HepG2 (cell line): Measurements from ENCODE around the gene FAM174A. TPM values are rescaled to one million over a fixed set of nuclear protein-coding genes. Genes with fewer than 3 reads are reported as not detected.

Experiments
- ATAC-seq: fragments of 200-7000 bp; cut with Tn5 transposase; 3 replicates; pipeline ENCODE4 v1.9.1; 2020; ENCODE audit warnings: mild to moderate bottlenecking, moderate library complexity
- BruUV-seq: library from RNA; stranded (reverse); fragments of 400-500 nt; replicated peaks from 2 replicates; lab custom pipeline; 2021; lab: Mats Ljungman, UMichigan
- CTCF ChIA-PET: fragments of 300-600 bp; formaldehyde crosslinking; extraction: SDS; loops from one replicate; lab custom pipeline; 2021; ENCODE audit warnings: low total read pairs, inconsistent platforms, low intra/inter-chr PET ratio; lab: Yijun Ruan, JAX
- POLR2A ChIA-PET: fragments of 350-600 bp; sonication (Branson Sonifier 250); formaldehyde crosslinking; loops from one replicate; lab custom pipeline; 2020; ENCODE audit warnings: antibody characterized with exemption, inconsistent platforms; lab: Yijun Ruan, JAX
- DNase-seq: peaks from one replicate; pipeline ENCODE4 v3.0.0-alpha.2; 2015; ENCODE audit warnings: low spot score
- FAIRE-seq: peaks from 3 replicates; lab custom pipeline; 2011; peaks lifted over from hg19 to GRCh38; lab: Jason Lieb, UNC
- H2AFZ ChIP-seq: one replicate; pipeline ENCODE4 v1.6.1; 2011; ENCODE audit warnings: low read length, inconsistent platforms
- H3K27ac ChIP-seq: fragments of 300-600 bp; 3 replicates; pipeline ENCODE4 v1.8.0; 2011; ENCODE audit warnings: mixed run types, mild to moderate bottlenecking, mixed read lengths, low read length, inconsistent platforms; ENCODE audit not compliant: insufficient read depth; ENCODE audit errors: extremely low read length
- H3K27me3 ChIP-seq, 2 experiments: fragments of 200-600 bp in 1 of 2; 2 replicates in 1 of 2; 3 replicates in 1 of 2; pipeline versions ENCODE4 v1.6.0 to v1.8.0; 2011; ENCODE audit warnings: low read length in 2 of 2, mild to moderate bottlenecking in 2 of 2, moderate library complexity in 2 of 2, inconsistent platforms in 1 of 2; ENCODE audit not compliant: insufficient read depth in 2 of 2, control insufficient read depth in 1 of 2
- H3K36me3 ChIP-seq, 2 experiments: fragments of 200-600 bp in 1 of 2; replicated peaks in 1 of 2; 2 replicates in 1 of 2; 3 replicates in 1 of 2; pipeline versions ENCODE4 v1.5.1 to v1.8.0; 2011; ENCODE audit warnings: low read length in 2 of 2, inconsistent platforms in 1 of 2; ENCODE audit not compliant: insufficient read depth in 2 of 2, control insufficient read depth in 1 of 2
- H3K4me1 ChIP-seq: 2 replicates; pipeline ENCODE4 v1.5.1; 2012; ENCODE audit warnings: low read length, inconsistent platforms; ENCODE audit not compliant: insufficient read depth
- H3K4me2 ChIP-seq: 2 replicates; pipeline ENCODE4 v1.6.0; 2011; ENCODE audit warnings: low read depth, low read length, inconsistent platforms
- H3K4me3 ChIP-seq, 3 experiments: fragments of 200-600 bp in 1 of 3; sonication (generic), shearing (Covaris generic) in 1 of 3; replicated peaks in 1 of 3; 2 replicates each; pipeline ENCODE4 v1.5.1; 2011 to 2016; ENCODE audit warnings: low read length in 3 of 3, inconsistent platforms in 2 of 3, low read depth in 2 of 3, mild to moderate bottlenecking in 2 of 3, control low read depth in 1 of 3, mixed read lengths in 1 of 3; ENCODE audit not compliant: insufficient read depth in 1 of 3
- H3K79me2 ChIP-seq: one replicate; pipeline ENCODE4 v1.6.1; 2011; ENCODE audit warnings: low read length, inconsistent platforms; ENCODE audit not compliant: insufficient read depth
- H3K9ac ChIP-seq: 2 replicates; pipeline ENCODE4 v1.6.0; 2011; ENCODE audit warnings: mild to moderate bottlenecking, low read depth, low read length, inconsistent platforms; ENCODE audit not compliant: insufficient read depth
- H3K9me3 ChIP-seq: 2 replicates; pipeline ENCODE4 v1.5.1; 2012; ENCODE audit warnings: mild to moderate bottlenecking, low read length
- H4K20me1 ChIP-seq: 2 replicates; pipeline ENCODE4 v1.6.0; 2011; ENCODE audit warnings: inconsistent platforms, mild to moderate bottlenecking, low read length, moderate library complexity; ENCODE audit not compliant: insufficient read depth
- ATM ChIP-seq: fragments of 450-650 bp; IDR thresholded peaks from 2 replicates; pipeline ENCODE4 v1.7.1; 2017; ENCODE audit warnings: mild to moderate bottlenecking, borderline replicate concordance
- ETV5 ChIP-seq: IDR thresholded peaks from 2 replicates; pipeline ENCODE4 v1.6.1; 2018; ENCODE audit warnings: missing biosample characterization, missing genetic modification reagents, inconsistent platforms, borderline replicate concordance
- GTF2F1 ChIP-seq: fragments of 150-350 bp; IDR thresholded peaks from 2 replicates; pipeline ENCODE4 v1.6.1; 2014; ENCODE audit warnings: low read length
- KDM5B ChIP-seq: sonication (generic); formaldehyde crosslinking; IDR thresholded peaks from 2 replicates; pipeline ENCODE4 v1.4.0; 2020; ENCODE audit warnings: missing genetic modification reagents, mild to moderate bottlenecking, borderline replicate concordance
- MEIS1 ChIP-seq: sonication (generic); formaldehyde crosslinking; IDR thresholded peaks from 2 replicates; pipeline ENCODE4 v1.9.0; 2021; ENCODE audit warnings: mild to moderate bottlenecking, missing genetic modification reagents, moderate library complexity, borderline replicate concordance
- MTA3 ChIP-seq: sonication (generic); formaldehyde crosslinking; IDR thresholded peaks from 2 replicates; pipeline ENCODE4 v1.4.0; 2020; ENCODE audit warnings: missing genetic modification reagents
- PAF1 ChIP-seq: IDR thresholded peaks from 2 replicates; pipeline ENCODE4 v1.6.1; 2016; ENCODE audit warnings: missing genetic modification reagents, missing compliant biosample characterization
- TMF1 ChIP-seq: sonication (generic); formaldehyde crosslinking; IDR thresholded peaks from 2 replicates; pipeline ENCODE4 v1.8.1; 2022; ENCODE audit warnings: low read depth, missing genetic modification reagents
- YEATS2 ChIP-seq: sonication (generic); formaldehyde crosslinking; IDR thresholded peaks from 2 replicates; pipeline ENCODE4 v1.4.0; 2020; ENCODE audit warnings: missing genetic modification reagents, borderline replicate concordance
- ZFX ChIP-seq: sonication (generic); formaldehyde crosslinking; IDR thresholded peaks from 2 replicates; pipeline ENCODE4 v1.4.0; 2020; ENCODE audit warnings: mild to moderate bottlenecking, low read depth, missing genetic modification reagents, moderate library complexity
- ZNF121 ChIP-seq: sonication (generic); formaldehyde crosslinking; IDR thresholded peaks from 2 replicates; pipeline ENCODE4 v1.5.0; 2020; ENCODE audit warnings: mild to moderate bottlenecking, missing genetic modification reagents
- ZNF367 ChIP-seq: sonication (generic); formaldehyde crosslinking; IDR thresholded peaks from 2 replicates; pipeline ENCODE4 v1.4.0; 2020; ENCODE audit warnings: missing genetic modification reagents, borderline replicate concordance
- ZNF546 ChIP-seq: sonication (generic); formaldehyde crosslinking; conservative IDR thresholded peaks from 2 replicates; pipeline ENCODE4 v1.8.1; 2023; ENCODE audit warnings: mild to moderate bottlenecking, missing genetic modification reagents
- ZNF777 ChIP-seq: sonication (generic); formaldehyde crosslinking; IDR thresholded peaks from 2 replicates; pipeline ENCODE4 v1.4.0; 2020; ENCODE audit warnings: missing genetic modification reagents
- WGBS: methylation state at CpG from one replicate; pipeline ENCODE4 v1.1.6; 2017; ENCODE audit warnings: low lambda C conversion rate; 5-methylcytosine and 5-hydroxymethylcytosine counted together
- in situ Hi-C: cut with HindIII; loops from 2 replicates; pipeline ENCODE4 v1.10.0; 2017; ENCODE audit warnings: low pct_unique_long_range_greater_than_20kb; ENCODE audit not compliant: extremely low pct_ligation_motif_present
- intact Hi-C: fragments of 100-400 bp; cut with micrococcal nuclease; formaldehyde crosslinking; loops from one replicate; pipeline ENCODE4 v1.10.0; 2022; ENCODE audit not compliant: unreplicated experiment
- polyA plus RNA-seq, 8 experiments: library from polyadenylated mRNA; depleted of rRNA in 3 of 8; stranded (reverse) in 7 of 8; unstranded in 1 of 8; fragments of >200 nt; fragmentation: Illumina TruSeq in 4 of 8; extraction: Trizol in 4 of 8; gene quantifications; 2 replicates each; pipeline versions ENCODE4 v1.2.1 to v1.2.3, GENCODE V29; 2011 to 2016; ENCODE audit warnings: low read depth in 4 of 8, missing spikeins in 1 of 8, mixed read lengths in 1 of 8; ENCODE audit not compliant: insufficient read depth in 1 of 8
- total RNA-seq, 5 experiments: library from RNA; depleted of rRNA; stranded (reverse); fragments of >200 nt; fragmentation: Illumina TruSeq; extraction: Trizol; gene quantifications; 2 replicates each; pipeline ENCODE4 v1.2.3, GENCODE V29; 2016; ENCODE audit warnings: low read depth in 1 of 5
- TF ChIP-seq, protein P1 (sequence below): sonication (generic); formaldehyde crosslinking; IDR thresholded peaks from 2 replicates; pipeline ENCODE4 v1.4.0; 2020; ENCODE audit warnings: missing genetic modification reagents
- TF ChIP-seq, protein P2 (sequence below): sonication (generic); formaldehyde crosslinking; IDR thresholded peaks from 2 replicates; pipeline ENCODE4 v1.8.1; 2023; ENCODE audit warnings: mild to moderate bottlenecking, missing genetic modification reagents
- TF ChIP-seq, protein P3 (sequence below): sonication (generic); formaldehyde crosslinking; conservative IDR thresholded peaks from 2 replicates; pipeline ENCODE4 v1.8.0; 2022; ENCODE audit warnings: low read depth, missing genetic modification reagents

Gene FAM174A
- total and polyA plus RNA-seq, 2 of the 13 experiments (the other 11 are each of a cell fraction or from before 2014, with no cell fraction given) = 6.8 to 7.8 TPM

DNA sequence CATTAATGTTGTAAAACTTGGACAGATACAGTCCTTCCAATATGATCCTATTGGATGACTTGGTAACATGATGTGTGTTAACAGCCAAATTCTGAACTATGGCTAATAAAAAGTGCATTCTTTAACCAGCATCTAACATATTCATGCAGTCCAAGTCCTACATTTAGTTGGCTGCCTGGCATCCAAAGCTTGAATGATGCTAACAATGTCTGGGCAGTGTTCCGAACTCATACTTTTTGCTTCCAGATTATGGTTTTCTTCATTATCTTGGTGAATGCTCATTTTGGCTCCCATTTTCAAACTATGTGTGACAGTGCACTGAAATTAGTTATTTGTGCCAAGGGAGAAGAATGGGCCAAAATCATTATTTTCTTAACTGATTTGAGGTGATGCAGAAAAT is 2.8 kb downstream of the FAM174A start (continued):
- TF ChIP-seq KDM5B (CRISPR knock-in tag) (no peak), YEATS2 (CRISPR knock-in tag) (no peak)

DNA sequence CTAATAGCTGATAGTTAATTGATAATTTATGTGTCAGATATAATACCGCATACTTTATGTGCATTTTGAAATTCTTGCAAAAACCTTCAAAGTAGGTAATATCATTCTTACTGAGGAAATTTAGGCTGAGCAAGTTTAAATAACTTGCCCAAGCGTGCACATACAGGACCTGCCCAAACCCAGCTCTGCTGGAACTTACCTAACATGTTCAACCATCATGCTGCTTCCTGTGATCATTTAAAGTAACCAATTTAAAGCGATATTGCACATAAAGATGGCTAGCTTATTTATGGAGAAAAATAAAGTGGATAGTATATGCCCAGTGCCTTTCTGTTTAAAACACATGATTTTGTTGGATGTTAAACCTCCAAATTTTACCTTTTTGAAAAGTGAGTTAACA is 4.3 kb downstream of the FAM174A start:
- TF ChIP-seq TMF1 (no peak), ZFX (CRISPR knock-in tag) (no peak), GTF2F1 (no peak), MEIS1 (CRISPR knock-in tag) (no peak), ATM (no peak), ZNF777 (CRISPR knock-in tag) (no peak), ZNF121 (no peak), MTA3 (no peak), ZNF367 (CRISPR knock-in tag) (no peak), PAF1 (CRISPR knock-in tag) (no peak), ETV5 (no peak), ZNF546 (CRISPR knock-in tag) (no peak)
- TF ChIP-seq, protein P1, sequence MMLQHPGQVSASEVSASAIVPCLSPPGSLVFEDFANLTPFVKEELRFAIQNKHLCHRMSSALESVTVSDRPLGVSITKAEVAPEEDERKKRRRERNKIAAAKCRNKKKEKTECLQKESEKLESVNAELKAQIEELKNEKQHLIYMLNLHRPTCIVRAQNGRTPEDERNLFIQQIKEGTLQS (CRISPR knock-in tag) = no peak
- TF ChIP-seq, protein P2, sequence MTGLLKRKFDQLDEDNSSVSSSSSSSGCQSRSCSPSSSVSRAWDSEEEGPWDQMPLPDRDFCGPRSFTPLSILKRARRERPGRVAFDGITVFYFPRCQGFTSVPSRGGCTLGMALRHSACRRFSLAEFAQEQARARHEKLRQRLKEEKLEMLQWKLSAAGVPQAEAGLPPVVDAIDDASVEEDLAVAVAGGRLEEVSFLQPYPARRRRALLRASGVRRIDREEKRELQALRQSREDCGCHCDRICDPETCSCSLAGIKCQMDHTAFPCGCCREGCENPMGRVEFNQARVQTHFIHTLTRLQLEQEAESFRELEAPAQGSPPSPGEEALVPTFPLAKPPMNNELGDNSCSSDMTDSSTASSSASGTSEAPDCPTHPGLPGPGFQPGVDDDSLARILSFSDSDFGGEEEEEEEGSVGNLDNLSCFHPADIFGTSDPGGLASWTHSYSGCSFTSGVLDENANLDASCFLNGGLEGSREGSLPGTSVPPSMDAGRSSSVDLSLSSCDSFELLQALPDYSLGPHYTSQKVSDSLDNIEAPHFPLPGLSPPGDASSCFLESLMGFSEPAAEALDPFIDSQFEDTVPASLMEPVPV (CRISPR knock-in tag) = no peak
- TF ChIP-seq, protein P3, sequence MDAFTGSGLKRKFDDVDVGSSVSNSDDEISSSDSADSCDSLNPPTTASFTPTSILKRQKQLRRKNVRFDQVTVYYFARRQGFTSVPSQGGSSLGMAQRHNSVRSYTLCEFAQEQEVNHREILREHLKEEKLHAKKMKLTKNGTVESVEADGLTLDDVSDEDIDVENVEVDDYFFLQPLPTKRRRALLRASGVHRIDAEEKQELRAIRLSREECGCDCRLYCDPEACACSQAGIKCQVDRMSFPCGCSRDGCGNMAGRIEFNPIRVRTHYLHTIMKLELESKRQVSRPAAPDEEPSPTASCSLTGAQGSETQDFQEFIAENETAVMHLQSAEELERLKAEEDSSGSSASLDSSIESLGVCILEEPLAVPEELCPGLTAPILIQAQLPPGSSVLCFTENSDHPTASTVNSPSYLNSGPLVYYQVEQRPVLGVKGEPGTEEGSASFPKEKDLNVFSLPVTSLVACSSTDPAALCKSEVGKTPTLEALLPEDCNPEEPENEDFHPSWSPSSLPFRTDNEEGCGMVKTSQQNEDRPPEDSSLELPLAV (CRISPR knock-in tag) = no peak
- no peak for ATAC-seq
- no peak for DNase-seq
- Histone ChIP-seq H3K4me2 (no peak overlapping the region), H3K27me3 (no peaks in the 10 kb centered on the region; a peak in 1 of 5 replicates), H3K9me3 (no peaks in the 10 kb centered on the region), H3K4me3 (no peak overlapping the region), H3K79me2 (peaks cover 5% of the 10 kb centered on the region), H4K20me1 (no peaks in the 10 kb centered on the region), H3K9ac (no peak overlapping the region), H3K36me3 (no peaks in the 10 kb centered on the region), H3K27ac (no peak overlapping the region), H2AFZ (no peak overlapping the region), H3K4me1 (peaks cover 8% of the 10 kb centered on the region; the same call in 1 of the 2 replicates)
- 98% methylated on average over 3 of the region's 3 CpGs for WGBS
- POLR2A ChIA-PET = no interaction called here
- CTCF ChIA-PET = no interaction called here
- intact Hi-C loops (no loop called here), in situ Hi-C loops (no loop called here)
- BruUV-seq = no TSS peak
- no peak for FAIRE-seq
